Measurements from ENCODE around the gene TEAD1.

TEAD1 gene

GRCh38 chr11:12715941-12716340 is 41.7 kb downstream of the TEAD1 start:
- no peak for DNase-seq

- DNase-seq, result no peak
Measured at GRCh38 chr11:12716816-12717215, 42.6 kb downstream of the TEAD1 start.

- no peak for DNase-seq
Measured at GRCh38 chr11:12717851-12718291, 43.6 kb downstream of the TEAD1 start.

GRCh38 chr11:12719221-12719620 is 45.0 kb downstream of the TEAD1 start:
- no peak for DNase-seq

- DNase-seq, result no peak
Measured at GRCh38 chr11:12721816-12722604, 47.8 kb downstream of the TEAD1 start.

- DNase-seq, result no peak
Measured at GRCh38 chr11:12723421-12724300, 49.4 kb downstream of the TEAD1 start.

- DNase-seq, result no peak
Measured at GRCh38 chr11:12724301-12725054, 50.3 kb downstream of the TEAD1 start.

- no peak for DNase-seq
Measured at GRCh38 chr11:12725055-12725862, 51.0 kb downstream of the TEAD1 start.

- no peak for DNase-seq
Measured at GRCh38 chr11:12725863-12726682, 51.9 kb downstream of the TEAD1 start.

- DNase-seq, result no peak
Measured at GRCh38 chr11:12727563-12728211, 53.5 kb downstream of the TEAD1 start.

GRCh38 chr11:12728417-12728816 is 54.2 kb downstream of the TEAD1 start:
- DNase-seq, result no peak

- DNase-seq, result no peak
Measured at GRCh38 chr11:12729941-12730340, 55.7 kb downstream of the TEAD1 start.

GRCh38 chr11:12731841-12732336 is 57.7 kb downstream of the TEAD1 start:
- no peak for DNase-seq

- DNase-seq, result no peak
Measured at GRCh38 chr11:12733091-12733490, 58.9 kb downstream of the TEAD1 start.

GRCh38 chr11:12734625-12735024 is 60.4 kb downstream of the TEAD1 start:
- DNase-seq, result no peak

GRCh38 chr11:12735262-12735661 is 61.0 kb downstream of the TEAD1 start:
- DNase-seq, result no peak

GRCh38 chr11:12737024-12737423 is 62.8 kb downstream of the TEAD1 start:
- no peak for DNase-seq

GRCh38 chr11:12741671-12742216 is 67.5 kb downstream of the TEAD1 start:
- DNase-seq, result no peak

- DNase-seq, result no peak
Measured at GRCh38 chr11:12743834-12744449, 69.7 kb downstream of the TEAD1 start.

Measured in activated effector memory CD4-positive, alpha-beta T cell treated with Interleukin-2 at 50 U/mL for 16 hours (primary cell).